GM12874 (cell line): ENCODE measurements around the gene MRPL53.

Experiments used
- CTCF ChIP-seq: IDR thresholded peaks from 2 replicates; pipeline ENCODE4 v1.5.1; 2011; ENCODE audit warnings: low read depth, mild to moderate bottlenecking, control low read depth, low read length, moderate library complexity; ENCODE audit not compliant: insufficient read depth

MRPL53 gene

GRCh38 chr2:74481961-74482800, 9.7 kb upstream of the MRPL53 start:
- no peak for TF ChIP-seq CTCF

GRCh38 chr2:74481431-74481830, 9.0 kb upstream of the MRPL53 start:
- no peak for TF ChIP-seq CTCF

GRCh38 chr2:74474899-74475298, 2.4 kb upstream of the MRPL53 start:
- TF ChIP-seq CTCF = peak; percentile 57

GRCh38 chr2:74474481-74474880, 2.0 kb upstream of the MRPL53 start:
- TF ChIP-seq CTCF = no peak

GRCh38 chr2:74472945-74473258, 422 bp upstream of the MRPL53 start:
- TF ChIP-seq CTCF = no peak

GRCh38 chr2:74471332-74472065, 981 bp downstream of the MRPL53 start:
- no peak for TF ChIP-seq CTCF

GRCh38 chr2:74464406-74464805, 8.1 kb downstream of the MRPL53 start:
- TF ChIP-seq CTCF = no peak
